ENCODE data around the gene RDH16. TPM values are rescaled to one million over a fixed set of nuclear protein-coding genes. Genes with fewer than 3 reads are reported as not detected.
A peak's percentile ranks its signal among the peaks of the same experiment; 100 is the strongest.

Gene RDH16
- total RNA-seq, 1 donor from 2014 or later: 0.27 TPM

DNA sequence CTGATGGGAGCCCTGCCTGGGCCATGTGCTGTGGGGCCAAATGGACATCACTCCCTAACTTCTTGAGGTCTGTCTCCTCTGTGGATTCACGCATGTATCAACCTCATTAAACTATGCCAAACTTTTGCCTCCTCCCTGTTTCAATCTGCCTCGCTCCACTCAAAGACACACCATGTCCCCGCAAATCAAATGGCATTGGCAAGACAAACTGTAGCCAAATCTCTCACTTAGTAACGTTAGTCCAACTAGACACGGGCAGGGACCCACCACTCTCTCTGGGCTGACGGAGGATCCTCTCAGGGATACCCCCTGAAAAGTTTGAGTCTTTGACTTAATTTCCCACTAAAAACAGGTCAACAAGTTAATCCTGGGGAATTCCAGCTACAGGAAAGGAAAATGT is 40.9 kb upstream of the RDH16 start:
- peaks cover 30% of the 10 kb centered on the region for H3K36me3 Mint-ChIP-seq (ENCODE audit: unreplicated experiment)
- H3K27me3 Mint-ChIP-seq (ENCODE audit: unreplicated experiment): no peaks in the 10 kb centered on the region
- H3K4me3 Mint-ChIP-seq (ENCODE audit: unreplicated experiment): no peak overlapping the region
- H3K27ac Mint-ChIP-seq (ENCODE audit: unreplicated experiment): no peak overlapping the region
- H3K9me3 Mint-ChIP-seq (ENCODE audit: unreplicated experiment): no peaks in the 10 kb centered on the region
- no peaks in the 10 kb centered on the region for H3K4me1 Mint-ChIP-seq (ENCODE audit: unreplicated experiment)
- TF ChIP-seq, protein P1, sequence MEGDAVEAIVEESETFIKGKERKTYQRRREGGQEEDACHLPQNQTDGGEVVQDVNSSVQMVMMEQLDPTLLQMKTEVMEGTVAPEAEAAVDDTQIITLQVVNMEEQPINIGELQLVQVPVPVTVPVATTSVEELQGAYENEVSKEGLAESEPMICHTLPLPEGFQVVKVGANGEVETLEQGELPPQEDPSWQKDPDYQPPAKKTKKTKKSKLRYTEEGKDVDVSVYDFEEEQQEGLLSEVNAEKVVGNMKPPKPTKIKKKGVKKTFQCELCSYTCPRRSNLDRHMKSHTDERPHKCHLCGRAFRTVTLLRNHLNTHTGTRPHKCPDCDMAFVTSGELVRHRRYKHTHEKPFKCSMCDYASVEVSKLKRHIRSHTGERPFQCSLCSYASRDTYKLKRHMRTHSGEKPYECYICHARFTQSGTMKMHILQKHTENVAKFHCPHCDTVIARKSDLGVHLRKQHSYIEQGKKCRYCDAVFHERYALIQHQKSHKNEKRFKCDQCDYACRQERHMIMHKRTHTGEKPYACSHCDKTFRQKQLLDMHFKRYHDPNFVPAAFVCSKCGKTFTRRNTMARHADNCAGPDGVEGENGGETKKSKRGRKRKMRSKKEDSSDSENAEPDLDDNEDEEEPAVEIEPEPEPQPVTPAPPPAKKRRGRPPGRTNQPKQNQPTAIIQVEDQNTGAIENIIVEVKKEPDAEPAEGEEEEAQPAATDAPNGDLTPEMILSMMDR (IDR thresholded peaks at IDR 0.05): no peak
- DNase-seq (ENCODE audit: extremely low spot score, unreplicated experiment): no peak

DNA sequence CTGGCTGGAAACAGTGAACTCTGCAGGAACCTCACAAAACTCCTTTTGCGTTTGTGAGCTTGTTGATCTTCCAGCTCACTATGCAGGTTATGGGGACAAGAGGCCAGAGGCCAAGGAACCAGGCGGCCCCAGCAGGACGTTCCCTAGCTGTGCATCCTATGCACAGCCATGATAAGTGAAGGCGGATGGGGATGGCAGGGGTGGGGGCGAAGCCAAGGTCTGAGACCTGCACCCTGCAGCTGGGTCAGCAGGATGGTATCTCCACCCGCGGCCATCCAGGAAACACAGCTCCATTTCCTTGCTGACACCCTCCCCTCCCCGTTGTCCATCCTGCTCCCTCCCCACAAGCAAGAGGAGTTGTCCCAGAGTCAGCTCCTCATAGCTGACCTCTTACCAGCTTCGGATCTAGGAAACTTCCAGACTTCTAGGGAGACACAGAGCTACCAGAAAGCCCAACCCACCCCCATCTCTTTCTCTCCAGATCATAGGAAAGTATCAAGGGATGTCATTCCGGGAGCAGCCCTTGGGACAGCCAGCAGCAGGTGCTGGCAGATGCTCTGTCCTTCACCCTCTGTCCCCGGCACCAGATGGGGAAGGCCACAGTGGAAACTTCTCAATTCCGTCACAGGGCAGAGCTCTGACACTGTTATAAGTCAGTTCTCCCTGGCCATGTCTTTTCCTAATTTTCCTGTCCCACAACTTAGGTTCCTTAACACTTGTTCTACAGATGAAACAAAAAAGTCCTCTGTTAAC is 39.6 kb upstream of the RDH16 start:
- no peak for DNase-seq (ENCODE audit: extremely low spot score, unreplicated experiment)
- H3K27me3 Mint-ChIP-seq (ENCODE audit: unreplicated experiment): no peaks in the 10 kb centered on the region
- no peaks in the 10 kb centered on the region for H3K9me3 Mint-ChIP-seq (ENCODE audit: unreplicated experiment)
- TF ChIP-seq, protein P1 (IDR thresholded peaks at IDR 0.05): no peak
- no peaks in the 10 kb centered on the region for H3K4me1 Mint-ChIP-seq (ENCODE audit: unreplicated experiment)
- no peak overlapping the region for H3K4me3 Mint-ChIP-seq (ENCODE audit: unreplicated experiment)
- peaks cover 16% of the 10 kb centered on the region for H3K36me3 Mint-ChIP-seq (ENCODE audit: unreplicated experiment)
- H3K27ac Mint-ChIP-seq (ENCODE audit: unreplicated experiment): no peak overlapping the region

DNA sequence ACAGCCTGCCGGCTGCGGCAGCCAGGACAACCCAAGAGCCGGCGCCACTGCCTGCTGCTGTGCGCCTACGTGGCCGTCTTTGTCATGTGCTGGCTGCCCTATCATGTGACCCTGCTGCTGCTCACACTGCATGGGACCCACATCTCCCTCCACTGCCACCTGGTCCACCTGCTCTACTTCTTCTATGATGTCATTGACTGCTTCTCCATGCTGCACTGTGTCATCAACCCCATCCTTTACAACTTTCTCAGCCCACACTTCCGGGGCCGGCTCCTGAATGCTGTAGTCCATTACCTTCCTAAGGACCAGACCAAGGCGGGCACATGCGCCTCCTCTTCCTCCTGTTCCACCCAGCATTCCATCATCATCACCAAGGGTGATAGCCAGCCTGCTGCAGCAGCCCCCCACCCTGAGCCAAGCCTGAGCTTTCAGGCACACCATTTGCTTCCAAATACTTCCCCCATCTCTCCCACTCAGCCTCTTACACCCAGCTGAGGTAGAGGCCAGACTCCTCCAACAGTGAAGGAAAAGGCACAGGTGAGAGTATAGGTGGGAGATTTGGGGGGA is 38.6 kb upstream of the RDH16 start:
- no peaks in the 10 kb centered on the region for H3K4me1 Mint-ChIP-seq (ENCODE audit: unreplicated experiment)

DNA sequence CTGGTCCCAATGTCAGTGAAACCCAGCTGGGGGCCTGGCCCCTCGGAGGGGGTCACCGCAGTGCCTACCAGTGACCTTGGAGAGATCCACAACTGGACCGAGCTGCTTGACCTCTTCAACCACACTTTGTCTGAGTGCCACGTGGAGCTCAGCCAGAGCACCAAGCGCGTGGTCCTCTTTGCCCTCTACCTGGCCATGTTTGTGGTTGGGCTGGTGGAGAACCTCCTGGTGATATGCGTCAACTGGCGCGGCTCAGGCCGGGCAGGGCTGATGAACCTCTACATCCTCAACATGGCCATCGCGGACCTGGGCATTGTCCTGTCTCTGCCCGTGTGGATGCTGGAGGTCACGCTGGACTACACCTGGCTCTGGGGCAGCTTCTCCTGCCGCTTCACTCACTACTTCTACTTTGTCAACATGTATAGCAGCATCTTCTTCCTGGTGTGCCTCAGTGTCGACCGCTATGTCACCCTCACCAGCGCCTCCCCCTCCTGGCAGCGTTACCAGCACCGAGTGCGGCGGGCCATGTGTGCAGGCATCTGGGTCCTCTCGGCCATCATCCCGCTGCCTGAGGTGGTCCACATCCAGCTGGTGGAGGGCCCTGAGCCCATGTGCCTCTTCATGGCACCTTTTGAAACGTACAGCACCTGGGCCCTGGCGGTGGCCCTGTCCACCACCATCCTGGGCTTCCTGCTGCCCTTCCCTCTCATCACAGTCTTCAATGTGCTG is 38.0 kb upstream of the RDH16 start:
- Mint-ChIP-seq H3K9me3 (ENCODE audit: unreplicated experiment) (no peaks in the 10 kb centered on the region), H3K36me3 (ENCODE audit: unreplicated experiment) (peaks cover 12% of the 10 kb centered on the region), H3K4me3 (ENCODE audit: unreplicated experiment) (no peak overlapping the region), H3K4me1 (ENCODE audit: unreplicated experiment) (no peaks in the 10 kb centered on the region), H3K27me3 (ENCODE audit: unreplicated experiment) (peaks cover 8% of the 10 kb centered on the region), H3K27ac (ENCODE audit: unreplicated experiment) (no peak overlapping the region)
- DNase-seq (ENCODE audit: extremely low spot score, unreplicated experiment): peak; percentile 81
- TF ChIP-seq, protein P1 (IDR thresholded peaks at IDR 0.05): no peak

More for the DNA sequence above, 38.6 kb upstream of the RDH16 start:
- H3K27me3 Mint-ChIP-seq (ENCODE audit: unreplicated experiment): peaks cover 4% of the 10 kb centered on the region
- no peaks in the 10 kb centered on the region for H3K9me3 Mint-ChIP-seq (ENCODE audit: unreplicated experiment)
- DNase-seq (ENCODE audit: extremely low spot score, unreplicated experiment): peak; percentile 70
- TF ChIP-seq, protein P1 (IDR thresholded peaks at IDR 0.05): no peak
- H3K27ac Mint-ChIP-seq (ENCODE audit: unreplicated experiment): no peak overlapping the region
- H3K4me3 Mint-ChIP-seq (ENCODE audit: unreplicated experiment): no peak overlapping the region
- peaks cover 13% of the 10 kb centered on the region for H3K36me3 Mint-ChIP-seq (ENCODE audit: unreplicated experiment)

DNA sequence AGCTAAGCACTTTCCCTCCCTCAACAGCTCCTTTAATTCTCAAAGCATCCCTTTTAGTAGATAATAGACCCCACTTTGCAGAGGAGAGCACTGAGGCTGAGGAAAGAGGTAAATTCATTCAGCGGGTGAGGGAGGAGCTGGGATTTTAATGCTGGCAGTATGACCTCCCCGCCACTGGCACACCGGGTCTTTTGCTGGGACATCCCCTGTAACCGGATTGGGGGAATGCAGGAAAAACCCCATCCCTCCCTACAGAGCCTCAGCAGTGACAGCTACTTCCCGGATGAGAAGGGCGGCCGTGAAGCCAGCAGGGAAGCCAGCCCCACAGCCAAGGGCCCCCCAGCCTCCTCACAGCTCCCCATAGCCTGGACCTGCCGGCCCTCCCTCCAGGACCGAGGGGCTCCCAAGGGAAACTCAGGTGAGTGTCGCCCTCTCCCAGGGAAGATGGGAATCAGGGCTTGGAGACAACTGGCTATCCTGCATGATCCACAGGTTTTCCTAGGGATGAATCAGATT is 36.9 kb upstream of the RDH16 start:
- no peak overlapping the region for H3K27ac Mint-ChIP-seq (ENCODE audit: unreplicated experiment)
- H3K4me3 Mint-ChIP-seq (ENCODE audit: unreplicated experiment): no peak overlapping the region

More for the DNA sequence above, 36.9 kb upstream of the RDH16 start:
- Mint-ChIP-seq H3K27me3 (ENCODE audit: unreplicated experiment) (peaks cover 17% of the 10 kb centered on the region), H3K9me3 (ENCODE audit: unreplicated experiment) (no peaks in the 10 kb centered on the region), H3K36me3 (ENCODE audit: unreplicated experiment) (peaks cover 10% of the 10 kb centered on the region), H3K4me1 (ENCODE audit: unreplicated experiment) (no peaks in the 10 kb centered on the region)
- TF ChIP-seq, protein P1 (IDR thresholded peaks at IDR 0.05): no peak
- DNase-seq (ENCODE audit: extremely low spot score, unreplicated experiment): peak; percentile 76
